ENCODE measurements around the gene IFNA8.

DNA sequence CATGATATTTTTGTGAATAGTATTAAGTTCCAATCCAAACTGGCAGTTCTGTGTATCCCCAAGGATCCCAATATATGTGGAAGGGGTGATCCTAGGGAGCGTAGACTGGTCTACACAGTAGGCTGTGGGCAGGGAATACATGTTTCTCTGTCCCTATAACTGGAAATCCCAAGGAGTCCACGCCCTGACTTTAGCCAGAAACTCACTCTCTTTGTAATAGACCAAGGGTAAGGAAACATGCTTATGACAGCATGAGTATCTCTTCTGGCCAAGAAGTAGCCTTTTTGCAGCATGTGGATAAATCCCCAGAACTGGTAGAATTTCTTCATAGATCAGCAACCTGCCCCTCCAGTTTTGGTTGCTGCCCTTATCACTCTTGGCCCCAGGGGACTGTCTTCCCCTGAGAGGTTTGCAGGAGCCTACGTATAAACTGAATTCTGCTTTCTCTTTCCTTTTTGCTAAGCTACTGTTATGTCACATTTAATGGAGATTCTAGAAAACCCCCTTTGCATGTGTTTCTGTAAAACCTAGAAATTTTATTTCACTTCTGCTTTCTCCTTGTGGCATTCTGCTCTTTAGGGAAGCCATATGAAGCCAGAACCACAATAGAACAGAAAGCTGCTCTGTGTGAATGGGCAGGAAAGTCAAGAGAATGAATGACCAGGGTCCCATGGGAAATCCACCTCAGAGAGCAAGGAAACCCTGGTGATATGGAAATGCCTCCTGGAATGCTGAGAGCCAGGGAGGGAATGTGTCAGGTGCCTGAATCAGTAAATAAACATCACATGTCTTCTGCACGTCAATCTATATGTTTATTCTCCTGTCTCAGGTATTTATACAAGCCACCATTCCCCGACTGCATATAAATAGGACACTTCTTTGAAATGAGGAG is 27.2 kb upstream of the IFNA8 start:
- TF ChIP-seq, protein P1, sequence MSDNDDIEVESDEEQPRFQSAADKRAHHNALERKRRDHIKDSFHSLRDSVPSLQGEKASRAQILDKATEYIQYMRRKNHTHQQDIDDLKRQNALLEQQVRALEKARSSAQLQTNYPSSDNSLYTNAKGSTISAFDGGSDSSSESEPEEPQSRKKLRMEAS (IDR thresholded peaks at IDR 0.05): no peak
- TF ChIP-seq TEAD4 (IDR thresholded peaks at IDR 0.05) (no peak), RAD21 (IDR thresholded peaks at IDR 0.05; ENCODE audit: low read depth) (no peak), CEBPB (IDR thresholded peaks at IDR 0.05) (no peak), YY1 (IDR thresholded peaks at IDR 0.05; ENCODE audit: low read depth) (no peak), EP300 (IDR thresholded peaks at IDR 0.05; ENCODE audit: borderline replicate concordance) (no peak)
